Loucy (cell line): ENCODE results near the gene TAX1BP1.

ENCODE experiments used
- H2AFZ ChIP-seq: fragments of 200-600 bp; sonication (generic); 2 replicates; pipeline ENCODE4 v1.6.0; 2016; ENCODE audit warnings: antibody characterized with exemption, mild to moderate bottlenecking, low read length, moderate library complexity
- H3F3A ChIP-seq: fragments of 200-600 bp; 2 replicates; pipeline ENCODE4 v1.6.0; 2016; ENCODE audit warnings: antibody characterized with exemption, low read depth, mild to moderate bottlenecking
- H3K27me3 ChIP-seq: fragments of 200-600 bp; sonication (generic); 2 replicates; pipeline ENCODE4 v1.6.1; 2014; ENCODE audit warnings: low read length, mild to moderate bottlenecking; ENCODE audit not compliant: insufficient read depth, poor library complexity, severe bottlenecking
- H3K36me3 ChIP-seq: fragments of 200-600 bp; sonication (generic); 2 replicates; pipeline ENCODE4 v1.6.1; 2016; ENCODE audit warnings: low read length; ENCODE audit not compliant: insufficient read depth
- H3K4me1 ChIP-seq: fragments of 200-600 bp; sonication (generic); 2 replicates; pipeline ENCODE4 v1.5.1; 2014; ENCODE audit warnings: low read length, mild to moderate bottlenecking; ENCODE audit not compliant: insufficient read depth, poor library complexity, severe bottlenecking
- H3K4me2 ChIP-seq: fragments of 200-600 bp; sonication (generic); 2 replicates; pipeline ENCODE4 v1.6.0; 2014; ENCODE audit warnings: antibody characterized with exemption, low read length, low read depth, mild to moderate bottlenecking; ENCODE audit not compliant: poor library complexity, severe bottlenecking
- H3K4me3 ChIP-seq: fragments of 200-600 bp; sonication (generic); 2 replicates; pipeline ENCODE4 v1.5.1; 2014; ENCODE audit warnings: low read length, mild to moderate bottlenecking, mixed read lengths; ENCODE audit not compliant: poor library complexity, severe bottlenecking
- H3K79me2 ChIP-seq: fragments of 200-600 bp; sonication (generic); 2 replicates; pipeline ENCODE4 v1.6.1; 2014; ENCODE audit warnings: low read length; ENCODE audit not compliant: insufficient read depth
- H3K9ac ChIP-seq: fragments of 200-600 bp; sonication (generic); 2 replicates; pipeline ENCODE4 v1.6.0; 2014; ENCODE audit warnings: mild to moderate bottlenecking, low read depth, low read length, moderate library complexity; ENCODE audit not compliant: poor library complexity, severe bottlenecking
- H3K9me2 ChIP-seq: fragments of 200-600 bp; sonication (generic); replicated peaks from 2 replicates; pipeline ENCODE4 v1.6.1; 2016; ENCODE audit warnings: low read depth, low read length, mixed read lengths
- H3K9me3 ChIP-seq: fragments of 200-600 bp; sonication (generic); 2 replicates; pipeline ENCODE4 v1.6.1; 2014; ENCODE audit warnings: mild to moderate bottlenecking, antibody characterized with exemption, low read length, low read depth; ENCODE audit not compliant: insufficient read depth
- H4K20me1 ChIP-seq: fragments of 200-600 bp; sonication (generic); 2 replicates; pipeline ENCODE4 v1.6.0; 2014; ENCODE audit warnings: antibody characterized with exemption, low read length, mild to moderate bottlenecking; ENCODE audit not compliant: insufficient read depth, poor library complexity, severe bottlenecking
- CTCF ChIP-seq: fragments of 200-600 bp; sonication (generic); conservative IDR thresholded peaks from 2 replicates; pipeline ENCODE4 v1.5.1; 2014; ENCODE audit warnings: mild to moderate bottlenecking, antibody characterized with exemption, low read length
- EZH2phosphoT487 ChIP-seq: fragments of 200-600 bp; IDR thresholded peaks from 2 replicates; pipeline ENCODE4 v1.6.1; 2018; ENCODE audit warnings: antibody characterized with exemption, mild to moderate bottlenecking, moderate library complexity, borderline replicate concordance

TAX1BP1 gene

DNA sequence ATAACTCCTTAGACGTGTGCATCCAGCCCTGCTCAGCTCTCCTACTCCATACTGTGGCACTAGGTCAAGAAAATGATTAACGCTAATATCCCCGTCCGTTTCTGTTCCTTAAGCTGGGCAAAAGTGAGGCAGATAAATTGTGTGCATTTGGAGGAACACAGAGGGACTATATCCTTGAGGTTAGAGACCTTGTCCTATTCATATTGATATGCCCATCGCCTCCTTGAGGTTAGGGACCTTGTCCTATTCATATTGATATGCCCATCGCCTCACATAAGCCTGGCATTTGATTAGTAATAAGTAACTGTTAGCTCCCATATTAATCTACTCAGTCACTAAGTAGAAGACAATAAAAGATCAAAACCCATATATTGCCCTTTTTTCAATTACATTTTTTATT is 12.9 kb upstream of the TAX1BP1 start:
- Histone ChIP-seq H3K79me2 (no peaks in the 10 kb centered on the region), H3K27me3 (no peaks in the 10 kb centered on the region), H2AFZ (no peak overlapping the region), H3K4me1 (peaks cover 15% of the 10 kb centered on the region), H3K9ac (no peak overlapping the region), H3F3A (no peaks in the 10 kb centered on the region), H4K20me1 (no peaks in the 10 kb centered on the region), H3K9me3 (no peaks in the 10 kb centered on the region), H3K4me3 (no peak overlapping the region), H3K4me2 (peak overlapping the region; percentile 56), H3K9me2 (no peaks in the 10 kb centered on the region), H3K36me3 (no peaks in the 10 kb centered on the region)
- TF ChIP-seq EZH2phosphoT487 (no peak), CTCF (no peak)

GRCh38 chr7:27730112-27730511 is 9.8 kb upstream of the TAX1BP1 start:
- no peaks in the 10 kb centered on the region for H3K9me2 ChIP-seq
- no peak overlapping the region for H2AFZ ChIP-seq
- H3K9me3 ChIP-seq = no peaks in the 10 kb centered on the region
- no peaks in the 10 kb centered on the region for H3K27me3 ChIP-seq
- no peak overlapping the region for H3K4me2 ChIP-seq
- no peaks in the 10 kb centered on the region for H3K36me3 ChIP-seq
- H3K4me3 ChIP-seq = no peak overlapping the region
- no peaks in the 10 kb centered on the region for H3K79me2 ChIP-seq
- TF ChIP-seq EZH2phosphoT487 (no peak), CTCF (no peak)
- H4K20me1 ChIP-seq = no peaks in the 10 kb centered on the region
- H3K9ac ChIP-seq = no peak overlapping the region
- no peaks in the 10 kb centered on the region for H3F3A ChIP-seq
- peaks cover 15% of the 10 kb centered on the region for H3K4me1 ChIP-seq

DNA sequence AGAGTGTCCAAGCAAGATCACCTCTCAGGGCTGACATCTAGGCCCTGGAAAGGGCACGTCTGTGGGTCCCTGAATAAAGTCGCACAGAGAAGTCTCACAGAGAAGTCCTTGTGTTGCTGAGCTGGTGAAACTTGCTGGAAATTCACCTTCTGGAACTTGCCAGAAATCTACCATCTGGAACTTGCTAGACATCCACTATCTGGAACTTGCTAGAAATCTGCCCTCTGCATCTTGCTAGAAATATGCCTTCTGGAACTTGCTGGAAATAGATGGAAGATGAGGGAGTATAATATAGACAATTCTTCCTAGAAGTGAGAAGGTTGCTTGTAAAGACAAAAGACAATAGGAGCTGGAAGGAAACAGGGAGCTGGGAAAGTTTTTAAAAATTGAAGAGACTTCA is 5.4 kb upstream of the TAX1BP1 start:
- no peak for TF ChIP-seq EZH2phosphoT487
- TF ChIP-seq CTCF = no peak
- Histone ChIP-seq H3K9ac (no peak overlapping the region), H3F3A (no peaks in the 10 kb centered on the region), H3K27me3 (no peaks in the 10 kb centered on the region), H3K9me2 (no peaks in the 10 kb centered on the region), H4K20me1 (no peaks in the 10 kb centered on the region), H3K4me2 (no peak overlapping the region), H3K9me3 (no peaks in the 10 kb centered on the region), H3K4me3 (no peak overlapping the region), H2AFZ (peak overlapping the region; percentile 62), H3K79me2 (no peaks in the 10 kb centered on the region), H3K4me1 (peaks cover 10% of the 10 kb centered on the region), H3K36me3 (no peaks in the 10 kb centered on the region)
